ENCODE measurements around the gene CADM2.

CADM2 gene

DNA sequence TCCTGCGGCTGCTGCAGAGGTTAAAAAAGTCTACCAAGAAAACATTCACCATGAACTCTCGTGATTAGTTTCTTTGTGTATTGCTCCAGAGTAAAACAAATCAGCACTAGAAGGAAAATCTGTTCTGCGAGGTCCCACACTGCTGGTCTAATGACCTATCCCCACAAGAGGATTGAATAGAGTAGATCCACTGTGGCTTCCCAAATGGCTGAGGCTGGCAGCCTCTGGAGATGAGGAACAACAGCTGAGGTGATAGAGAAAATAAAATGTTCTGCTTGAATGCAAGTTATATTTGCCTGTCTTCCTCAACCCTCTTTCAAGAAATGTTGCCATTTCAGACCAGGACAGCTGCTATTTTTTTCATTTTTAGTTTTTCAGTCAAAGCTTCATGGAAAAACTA is 883.3 kb downstream of the CADM2 start:
- Histone ChIP-seq H3K36me3 (no peaks in the 10 kb centered on the region), H3K27me3 (no peaks in the 10 kb centered on the region), H3K4me3 (ENCODE audit: low read depth in 1 of 2, low read length in 1 of 2) (no peak overlapping the region), H3K27ac (no peak overlapping the region), H3K9me3 (no peaks in the 10 kb centered on the region), H3K4me1 (ENCODE audit: control insufficient read depth in 1 of 2, insufficient read depth in 1 of 2, low read depth in 1 of 2, low read length in 1 of 2) (no peaks in the 10 kb centered on the region)
- TF ChIP-seq, protein P1, sequence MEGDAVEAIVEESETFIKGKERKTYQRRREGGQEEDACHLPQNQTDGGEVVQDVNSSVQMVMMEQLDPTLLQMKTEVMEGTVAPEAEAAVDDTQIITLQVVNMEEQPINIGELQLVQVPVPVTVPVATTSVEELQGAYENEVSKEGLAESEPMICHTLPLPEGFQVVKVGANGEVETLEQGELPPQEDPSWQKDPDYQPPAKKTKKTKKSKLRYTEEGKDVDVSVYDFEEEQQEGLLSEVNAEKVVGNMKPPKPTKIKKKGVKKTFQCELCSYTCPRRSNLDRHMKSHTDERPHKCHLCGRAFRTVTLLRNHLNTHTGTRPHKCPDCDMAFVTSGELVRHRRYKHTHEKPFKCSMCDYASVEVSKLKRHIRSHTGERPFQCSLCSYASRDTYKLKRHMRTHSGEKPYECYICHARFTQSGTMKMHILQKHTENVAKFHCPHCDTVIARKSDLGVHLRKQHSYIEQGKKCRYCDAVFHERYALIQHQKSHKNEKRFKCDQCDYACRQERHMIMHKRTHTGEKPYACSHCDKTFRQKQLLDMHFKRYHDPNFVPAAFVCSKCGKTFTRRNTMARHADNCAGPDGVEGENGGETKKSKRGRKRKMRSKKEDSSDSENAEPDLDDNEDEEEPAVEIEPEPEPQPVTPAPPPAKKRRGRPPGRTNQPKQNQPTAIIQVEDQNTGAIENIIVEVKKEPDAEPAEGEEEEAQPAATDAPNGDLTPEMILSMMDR (IDR thresholded peaks at IDR 0.05), result no peak

DNA sequence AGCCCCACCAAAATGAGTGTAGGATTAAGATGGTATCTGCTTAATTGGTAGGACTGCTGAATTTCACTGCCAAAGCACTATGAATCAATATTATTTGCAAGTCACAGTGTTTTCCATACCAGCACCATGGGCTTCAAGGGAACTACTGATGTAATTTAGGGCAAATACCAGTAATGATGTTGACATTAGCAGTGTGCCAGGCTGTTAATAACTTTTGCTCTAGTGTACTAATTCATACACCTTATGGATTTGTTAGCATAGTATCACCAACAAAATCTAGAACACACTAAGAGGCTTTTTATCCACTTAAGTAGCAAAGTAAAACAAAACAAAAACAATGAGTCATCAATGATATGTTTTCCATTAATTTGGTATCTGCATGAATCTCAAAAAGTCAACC is 888.2 kb downstream of the CADM2 start:
- no peaks in the 10 kb centered on the region for H3K4me1 ChIP-seq (ENCODE audit: control insufficient read depth in 1 of 2, insufficient read depth in 1 of 2, low read depth in 1 of 2, low read length in 1 of 2)
- no peaks in the 10 kb centered on the region for H3K9me3 ChIP-seq
- TF ChIP-seq, protein P1 (IDR thresholded peaks at IDR 0.05), result no peak
- H3K36me3 ChIP-seq, result no peaks in the 10 kb centered on the region
- no peaks in the 10 kb centered on the region for H3K27me3 ChIP-seq
- no peak overlapping the region for H3K27ac ChIP-seq
- H3K4me3 ChIP-seq (ENCODE audit: low read depth in 1 of 2, low read length in 1 of 2), result no peak overlapping the region

DNA sequence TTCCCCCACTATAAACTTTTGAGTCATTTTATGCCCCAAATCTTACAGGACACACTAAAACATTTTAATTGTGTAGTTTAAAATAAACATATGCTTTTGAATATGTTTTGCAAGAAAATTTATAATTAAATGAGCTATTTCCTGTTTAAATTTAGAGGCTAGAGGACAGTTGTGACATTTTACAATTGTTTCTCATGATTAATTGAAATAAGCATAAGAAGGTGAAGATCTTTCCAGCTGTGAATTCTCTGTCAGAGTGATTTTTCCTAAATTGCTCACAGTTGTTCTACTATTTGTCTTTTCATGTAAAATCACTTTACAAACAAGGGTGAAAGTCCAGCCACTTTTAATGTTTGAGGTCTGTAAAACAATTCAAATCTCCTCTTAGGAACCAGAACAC is 892.3 kb downstream of the CADM2 start:
- no peak overlapping the region for H3K27ac ChIP-seq
- H3K4me3 ChIP-seq (ENCODE audit: low read depth in 1 of 2, low read length in 1 of 2), result no peak overlapping the region
- no peaks in the 10 kb centered on the region for H3K36me3 ChIP-seq
- H3K27me3 ChIP-seq, result no peaks in the 10 kb centered on the region
- no peaks in the 10 kb centered on the region for H3K9me3 ChIP-seq
- TF ChIP-seq, protein P1 (IDR thresholded peaks at IDR 0.05), result no peak
- H3K4me1 ChIP-seq (ENCODE audit: control insufficient read depth in 1 of 2, insufficient read depth in 1 of 2, low read depth in 1 of 2, low read length in 1 of 2), result no peaks in the 10 kb centered on the region

GRCh38 chr3:85853805-85854204 is 895.0 kb downstream of the CADM2 start:
- TF ChIP-seq, protein P1 (IDR thresholded peaks at IDR 0.05), result no peak
- H3K9me3 ChIP-seq, result no peaks in the 10 kb centered on the region
- no peaks in the 10 kb centered on the region for H3K36me3 ChIP-seq
- no peak overlapping the region for H3K4me3 ChIP-seq (ENCODE audit: low read depth in 1 of 2, low read length in 1 of 2)
- no peaks in the 10 kb centered on the region for H3K27me3 ChIP-seq
- no peak overlapping the region for H3K27ac ChIP-seq
- no peaks in the 10 kb centered on the region for H3K4me1 ChIP-seq (ENCODE audit: control insufficient read depth in 1 of 2, insufficient read depth in 1 of 2, low read depth in 1 of 2, low read length in 1 of 2)

DNA sequence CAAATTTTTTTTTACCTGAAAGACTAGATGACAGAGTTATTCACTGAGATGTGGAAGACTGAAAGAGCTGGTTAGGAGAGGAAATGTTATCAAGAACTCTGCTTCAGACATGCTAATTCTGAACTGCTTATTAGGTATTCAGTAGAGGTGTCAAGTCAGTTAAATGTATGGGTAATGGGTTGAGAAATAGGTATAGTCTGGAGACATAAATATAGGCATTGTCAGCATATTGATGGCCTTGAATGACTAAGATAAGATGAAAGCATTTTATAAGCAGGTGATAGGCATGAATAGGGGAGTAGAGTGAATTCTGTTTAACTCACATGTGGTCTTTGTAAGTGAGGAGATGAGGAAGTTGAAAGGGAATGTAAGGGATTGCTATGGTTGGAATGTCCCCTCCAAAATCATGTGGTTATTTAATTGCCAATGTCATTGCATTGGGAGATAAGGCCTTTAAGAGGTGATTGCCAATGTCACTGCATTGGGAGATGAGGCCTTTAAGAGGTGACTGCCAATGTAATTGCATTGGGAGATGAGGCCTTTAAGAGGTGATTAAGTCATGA is 904.2 kb downstream of the CADM2 start:
- no peaks in the 10 kb centered on the region for H3K36me3 ChIP-seq
- H3K27me3 ChIP-seq, result no peaks in the 10 kb centered on the region
- TF ChIP-seq, protein P1 (IDR thresholded peaks at IDR 0.05), result no peak
- H3K4me1 ChIP-seq (ENCODE audit: control insufficient read depth in 1 of 2, insufficient read depth in 1 of 2, low read depth in 1 of 2, low read length in 1 of 2), result no peaks in the 10 kb centered on the region
- H3K27ac ChIP-seq, result no peak overlapping the region
- H3K4me3 ChIP-seq (ENCODE audit: low read depth in 1 of 2, low read length in 1 of 2), result no peak overlapping the region
- no peaks in the 10 kb centered on the region for H3K9me3 ChIP-seq

DNA sequence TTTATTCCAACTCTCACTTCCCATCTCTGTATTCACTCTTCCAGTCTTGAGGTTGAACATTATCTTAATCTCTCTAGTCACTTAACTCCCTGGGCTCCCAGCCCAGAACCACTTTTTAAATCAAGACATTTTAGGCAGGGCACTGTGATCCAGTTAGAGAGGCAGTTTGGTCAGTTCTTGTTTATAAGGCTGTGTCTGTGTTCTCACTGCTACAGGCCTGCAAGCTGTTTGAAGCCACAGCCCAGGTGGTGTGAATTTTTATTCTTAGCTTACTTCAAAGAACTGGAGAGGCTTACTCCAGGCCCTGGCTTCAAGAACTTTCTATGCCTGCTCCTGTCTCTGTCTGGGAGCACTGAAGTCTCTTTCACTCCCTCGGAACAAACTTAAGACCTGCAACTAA is 906.1 kb downstream of the CADM2 start:
- H3K36me3 ChIP-seq, result no peaks in the 10 kb centered on the region
- H3K9me3 ChIP-seq, result no peaks in the 10 kb centered on the region
- no peak overlapping the region for H3K4me3 ChIP-seq (ENCODE audit: low read depth in 1 of 2, low read length in 1 of 2)
- H3K4me1 ChIP-seq (ENCODE audit: control insufficient read depth in 1 of 2, insufficient read depth in 1 of 2, low read depth in 1 of 2, low read length in 1 of 2), result no peaks in the 10 kb centered on the region
- H3K27ac ChIP-seq, result no peak overlapping the region
- TF ChIP-seq, protein P1 (IDR thresholded peaks at IDR 0.05), result no peak
- no peaks in the 10 kb centered on the region for H3K27me3 ChIP-seq

Data from neutrophil (primary cell).